Stomach (tissue), 4 donors: ENCODE data around the gene DNAJA1.
A peak's percentile ranks its signal among the peaks of the same experiment; 100 is the strongest.

ENCODE experiments used
- EP300 ChIP-seq: sonication (generic); formaldehyde crosslinking; IDR thresholded peaks from one replicate; pipeline ENCODE4 v1.6.1; 2017; ENCODE audit warnings: antibody characterized with exemption
- POLR2AphosphoS5 ChIP-seq, 3 donors: sonication (generic); formaldehyde crosslinking; IDR thresholded peaks; one replicate each; pipeline ENCODE4 v1.6.1; 2016; ENCODE audit warnings: antibody characterized with exemption in 3 of 3
- TF ChIP-seq, protein P1 (sequence below), 7 experiments: fragments of 450-650 bp in 4 of 7; fragments of 200-600 bp in 3 of 7; sonication (generic) in 3 of 7; IDR thresholded peaks; one replicate each; pipeline ENCODE4 v1.5.1; 2016 to 2019; ENCODE audit warnings: antibody characterized with exemption in 7 of 7, control low read depth in 2 of 7, mild to moderate bottlenecking in 1 of 7

DNA sequence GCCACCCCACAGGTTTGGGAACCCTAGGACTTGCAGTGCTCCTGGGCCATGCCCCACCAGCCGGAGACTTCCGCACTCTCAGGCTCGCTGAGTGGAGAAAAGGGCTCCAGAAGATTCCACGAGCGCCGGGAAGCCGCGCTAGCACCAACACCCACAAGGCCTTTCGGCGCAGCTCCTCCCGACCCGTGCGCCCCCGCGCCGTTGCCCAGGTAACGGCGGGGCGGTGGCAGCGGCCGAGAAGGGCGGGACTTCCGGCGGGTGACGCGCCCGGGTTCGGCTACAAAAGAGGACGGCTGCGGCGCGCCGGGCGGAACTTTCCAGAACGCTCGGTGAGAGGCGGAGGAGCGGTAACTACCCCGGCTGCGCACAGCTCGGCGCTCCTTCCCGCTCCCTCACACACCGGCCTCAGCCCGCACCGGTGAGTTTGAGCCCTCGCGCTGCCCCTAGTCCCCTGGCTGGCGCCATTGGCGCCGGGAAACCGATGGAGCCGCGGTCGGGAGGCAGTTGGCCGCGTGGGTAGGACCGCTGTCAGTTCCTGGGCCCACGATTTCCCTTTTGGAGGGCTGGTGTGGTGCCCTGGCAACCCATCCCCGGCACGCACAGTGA, at the start of gene DNAJA1:
- TF ChIP-seq, protein P1, sequence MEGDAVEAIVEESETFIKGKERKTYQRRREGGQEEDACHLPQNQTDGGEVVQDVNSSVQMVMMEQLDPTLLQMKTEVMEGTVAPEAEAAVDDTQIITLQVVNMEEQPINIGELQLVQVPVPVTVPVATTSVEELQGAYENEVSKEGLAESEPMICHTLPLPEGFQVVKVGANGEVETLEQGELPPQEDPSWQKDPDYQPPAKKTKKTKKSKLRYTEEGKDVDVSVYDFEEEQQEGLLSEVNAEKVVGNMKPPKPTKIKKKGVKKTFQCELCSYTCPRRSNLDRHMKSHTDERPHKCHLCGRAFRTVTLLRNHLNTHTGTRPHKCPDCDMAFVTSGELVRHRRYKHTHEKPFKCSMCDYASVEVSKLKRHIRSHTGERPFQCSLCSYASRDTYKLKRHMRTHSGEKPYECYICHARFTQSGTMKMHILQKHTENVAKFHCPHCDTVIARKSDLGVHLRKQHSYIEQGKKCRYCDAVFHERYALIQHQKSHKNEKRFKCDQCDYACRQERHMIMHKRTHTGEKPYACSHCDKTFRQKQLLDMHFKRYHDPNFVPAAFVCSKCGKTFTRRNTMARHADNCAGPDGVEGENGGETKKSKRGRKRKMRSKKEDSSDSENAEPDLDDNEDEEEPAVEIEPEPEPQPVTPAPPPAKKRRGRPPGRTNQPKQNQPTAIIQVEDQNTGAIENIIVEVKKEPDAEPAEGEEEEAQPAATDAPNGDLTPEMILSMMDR (IDR thresholded peaks at IDR 0.05) = no peak
- TF ChIP-seq POLR2AphosphoS5 (IDR thresholded peaks at IDR 0.05) (peak; percentile 96 to 100 (median 99)), EP300 (no peak)
